GM12892 (cell line): Measurements from ENCODE around the gene GAS2.

ENCODE experiments used
- DNase-seq: peaks from one replicate; pipeline ENCODE4 v3.0.0; 2011; ENCODE audit not compliant: insufficient read length
- FAIRE-seq: peaks from 2 replicates; lab custom pipeline; 2011; peaks lifted over from hg19 to GRCh38; lab: Jason Lieb, UNC
- POLR2A ChIP-seq: IDR thresholded peaks from 2 replicates; pipeline ENCODE4 v1.6.1; 2011; ENCODE audit warnings: low read depth, low read length, control low read depth
- POLR2AphosphoS5 ChIP-seq: IDR thresholded peaks from 2 replicates; pipeline ENCODE4 v1.6.1; 2011; ENCODE audit warnings: low read depth, low read length, control low read depth
- TAF1 ChIP-seq: IDR thresholded peaks from 2 replicates; pipeline ENCODE4 v1.6.1; 2011; ENCODE audit warnings: low read depth, mild to moderate bottlenecking, control low read depth, low read length, borderline replicate concordance

Gene GAS2

GRCh38 chr11:22832315-22833015 is 166.1 kb downstream of the GAS2 start:
- no peak for FAIRE-seq
- TF ChIP-seq TAF1, result no peak
- TF ChIP-seq POLR2AphosphoS5, result no peak
- no peak for TF ChIP-seq POLR2A
- DNase-seq, result no peak

DNA sequence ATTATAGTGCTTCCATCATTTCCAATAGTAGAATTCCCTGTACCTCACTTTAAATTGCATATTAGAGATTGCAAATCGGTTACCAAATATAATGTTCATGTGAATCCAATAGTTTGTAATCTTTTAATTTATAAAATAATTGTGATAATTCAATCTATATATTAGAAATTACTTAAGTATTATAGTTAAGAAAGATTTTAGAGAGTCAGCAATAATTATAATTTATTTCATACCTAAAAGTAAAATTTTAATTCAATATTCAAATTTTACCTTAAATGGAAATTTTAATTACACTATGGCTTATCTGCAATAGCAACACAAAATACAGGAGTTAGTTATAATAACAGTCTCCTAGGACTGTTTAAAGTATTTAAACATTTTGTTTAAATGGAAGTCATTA is 180.3 kb downstream of the GAS2 start:
- DNase-seq (no peak), FAIRE-seq (no peak)
- TF ChIP-seq POLR2A (no peak), POLR2AphosphoS5 (no peak), TAF1 (no peak)

DNA sequence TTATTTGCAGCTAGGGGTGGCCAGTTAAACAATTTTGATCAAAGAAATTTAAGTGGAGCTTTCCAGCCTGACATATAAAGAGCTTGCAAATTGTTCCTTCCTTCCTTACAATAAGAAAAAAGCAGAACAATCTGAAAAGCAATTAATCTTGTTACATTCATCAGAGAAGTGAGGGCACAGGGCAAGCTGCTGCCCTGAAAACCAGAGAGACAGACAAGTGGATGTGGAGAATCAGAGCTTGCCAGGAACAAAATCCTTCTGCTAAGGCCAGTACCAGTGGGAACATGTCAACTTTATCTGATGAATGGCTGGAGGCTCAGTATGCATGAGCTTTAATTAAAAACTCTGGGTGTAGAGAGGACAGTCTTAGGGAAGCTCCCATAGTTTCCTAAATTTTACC is 185.1 kb downstream of the GAS2 start:
- DNase-seq (no peak), FAIRE-seq (no peak)
- no peak for TF ChIP-seq POLR2AphosphoS5
- no peak for TF ChIP-seq TAF1
- TF ChIP-seq POLR2A, result no peak

DNA sequence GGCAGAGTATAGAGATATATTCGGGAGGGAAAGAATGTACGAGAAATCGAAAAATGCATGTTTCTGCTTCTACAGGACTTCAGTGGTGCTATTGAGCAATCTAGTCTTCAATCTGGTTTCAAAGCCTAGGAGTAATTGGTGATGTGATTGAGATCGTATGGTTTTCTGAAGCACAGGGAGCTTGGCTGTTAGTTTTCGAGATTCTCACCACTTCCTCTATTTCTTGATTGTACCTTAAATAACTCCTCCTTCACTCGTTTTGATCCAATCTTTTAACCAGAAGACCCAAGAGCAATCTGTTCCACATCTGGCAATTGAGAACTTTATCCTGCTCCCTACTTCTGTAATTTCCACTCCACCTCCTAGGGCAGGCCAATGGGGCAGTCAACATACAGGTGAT is 193.3 kb downstream of the GAS2 start:
- no peak for DNase-seq
- peak; percentile 14 for FAIRE-seq
- TF ChIP-seq TAF1 (no peak), POLR2AphosphoS5 (no peak), POLR2A (no peak)

GRCh38 chr11:22860241-22860640 is 193.8 kb downstream of the GAS2 start, which contains the start of gene CCDC179:
CCDC179 (minus strand) TSS chr11:22860474; CDS start chr11:22860421, 53 bp downstream.
- DNase-seq (no peak), FAIRE-seq (no peak)
- TF ChIP-seq TAF1 (no peak), POLR2AphosphoS5 (no peak), POLR2A (no peak)
